AG04449 (cell line): ENCODE results near the gene SBF2.

ENCODE experiments used
- CTCF ChIA-PET: fragments of 350-600 bp; formaldehyde crosslinking; extraction: SDS; loops from one replicate; lab custom pipeline; 2021; ENCODE audit warnings: antibody characterized with exemption; lab: Yijun Ruan, JAX
- POLR2A ChIA-PET: fragments of 400-600, 350-600 bp; formaldehyde crosslinking; extraction: SDS; loops from one replicate; lab custom pipeline; 2020; ENCODE audit warnings: antibody characterized with exemption, inconsistent platforms; lab: Yijun Ruan, JAX
- DNase-seq: peaks from one replicate; pipeline ENCODE4 v3.0.0-alpha.2; 2010; ENCODE audit warnings: low read depth, low spot score
- H3K4me3 ChIP-seq: 2 replicates; pipeline ENCODE4 v1.5.1; 2011; ENCODE audit warnings: low read depth, mild to moderate bottlenecking, control low read depth, low read length
- CTCF ChIP-seq: IDR thresholded peaks from one replicate; pipeline ENCODE4 v1.5.1; 2011; ENCODE audit warnings: mild to moderate bottlenecking, moderate library complexity, low read length, control low read depth, inconsistent platforms; ENCODE audit not compliant: insufficient read depth; ENCODE audit errors: missing control alignments

The SBF2 gene

DNA sequence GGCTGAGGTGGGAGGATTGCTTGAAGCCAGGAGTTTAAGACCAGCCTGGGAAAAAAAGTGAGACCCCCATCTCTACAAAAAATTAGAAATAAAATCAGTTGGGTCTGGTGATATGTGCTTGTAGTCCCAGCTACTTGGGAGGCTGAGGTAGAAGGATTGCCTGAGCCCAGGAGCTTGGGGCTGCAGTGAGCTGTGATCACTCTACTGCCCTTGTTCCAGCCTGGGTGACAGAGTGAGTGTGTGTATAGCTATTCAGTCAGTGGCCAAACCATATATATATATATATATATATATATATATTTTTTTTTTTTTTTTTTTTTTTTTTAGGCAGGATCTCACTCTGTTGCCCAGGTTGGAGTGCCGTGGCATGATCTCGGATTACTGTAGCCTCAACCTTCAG, 35.3 kb upstream of the SBF2 start:
- no peak for TF ChIP-seq CTCF
- no peak for DNase-seq
- ChIA-PET CTCF (interaction anchor here (0.7 to 4.4 kb wide), 6 partner anchors 11 to 185 kb away, joined by 3 to 25 read pairs (median 4); no protein-coding TSS in a partner anchor), POLR2A (interaction anchor here (1.6 kb wide), 1 partner anchor 20 kb away, joined by 4 read pairs; no protein-coding TSS in a partner anchor)
- no peak overlapping the region for H3K4me3 ChIP-seq

GRCh38 chr11:10328314-10329098, 34.5 kb upstream of the SBF2 start:
- no peak for DNase-seq
- TF ChIP-seq CTCF, result no peak
- H3K4me3 ChIP-seq, result no peak overlapping the region
- ChIA-PET POLR2A (interaction anchor here (1.1 to 1.6 kb wide), 2 partner anchors 19 to 24 kb away, joined by 4 to 11 read pairs; partner anchors contain the start of gene ADM), CTCF (interaction anchor here (0.9 to 4.4 kb wide), 6 partner anchors 12 to 147 kb away, joined by 3 to 25 read pairs (median 4); no protein-coding TSS in a partner anchor)

DNA sequence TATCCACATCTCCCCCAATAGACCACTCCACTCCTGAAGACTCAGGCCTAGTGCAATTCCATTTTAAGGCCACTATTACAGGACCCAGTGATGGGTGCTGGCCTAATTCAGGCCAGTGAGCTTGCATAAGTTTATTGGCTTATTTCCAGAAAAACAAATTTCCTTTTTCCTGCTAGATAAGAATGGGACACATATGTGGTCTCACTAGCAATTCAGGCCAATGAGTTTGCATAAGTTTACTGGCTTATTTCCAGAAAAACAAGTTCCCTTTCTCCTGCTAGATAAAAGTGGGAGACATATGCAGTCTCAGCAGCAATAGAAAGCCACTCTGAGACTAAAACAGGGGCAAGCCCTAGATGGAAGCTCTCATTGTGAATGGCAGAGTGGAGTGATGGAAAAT, 33.2 kb upstream of the SBF2 start:
- no peak for DNase-seq
- no peak overlapping the region for H3K4me3 ChIP-seq
- CTCF ChIA-PET, result interaction anchor here (1.0 to 4.4 kb wide), 7 partner anchors 39 to 713 kb away, joined by 3 to 25 read pairs (median 8); no protein-coding TSS in a partner anchor
- POLR2A ChIA-PET, result no interaction called here
- no peak for TF ChIP-seq CTCF

DNA sequence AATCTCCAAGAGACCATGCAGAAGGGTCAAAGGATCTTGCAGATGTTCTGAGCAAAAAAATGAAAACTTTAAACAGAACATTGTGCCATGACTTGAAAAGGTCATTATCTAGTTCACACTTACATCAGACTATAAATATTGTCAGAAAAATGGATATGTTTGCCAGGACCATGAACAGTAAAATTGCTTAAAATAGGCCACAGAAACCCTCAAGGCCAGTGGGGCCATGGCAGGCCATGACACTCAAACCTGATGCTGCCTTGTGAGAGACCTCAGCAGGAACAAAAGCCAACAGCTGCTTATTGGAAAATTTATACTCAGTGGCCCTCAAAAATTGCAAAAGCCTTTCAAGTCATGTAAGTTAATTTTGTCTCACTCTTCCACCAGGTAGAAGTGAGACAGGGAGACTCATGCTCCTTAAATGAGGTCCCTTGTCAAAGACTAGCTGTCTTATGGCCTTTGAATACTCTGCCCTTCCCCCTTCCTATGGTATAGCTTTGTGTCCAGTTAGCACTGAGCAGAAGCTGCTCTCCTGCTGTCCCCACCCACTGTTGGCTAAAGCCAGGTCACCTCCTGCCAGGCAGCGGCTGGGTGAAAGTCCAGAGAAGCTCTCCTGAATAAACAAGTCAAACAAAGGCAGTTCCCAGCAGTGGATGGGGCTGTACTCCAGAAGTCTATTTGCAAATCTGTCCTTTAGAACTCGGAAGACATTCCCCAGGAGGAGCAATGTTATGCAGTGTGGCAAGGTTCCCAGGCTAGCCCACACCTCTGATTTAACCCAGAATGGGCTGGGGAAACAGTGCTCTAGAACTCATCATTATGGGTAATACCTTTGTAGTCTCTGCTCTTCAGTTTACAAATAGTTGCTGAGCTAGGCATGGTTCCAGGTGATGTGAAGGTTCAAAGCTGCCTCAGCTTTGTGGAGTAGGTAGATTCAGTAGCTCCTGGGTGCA, 32.3 kb upstream of the SBF2 start:
- DNase-seq, result no peak
- no peak for TF ChIP-seq CTCF
- ChIA-PET CTCF (interaction anchor here (0.6 to 4.4 kb wide), 12 partner anchors 11 to 618 kb away, joined by 3 to 29 read pairs (median 6); no protein-coding TSS in a partner anchor), POLR2A (interaction anchor here (0.5 to 3.2 kb wide), 3 partner anchors 17 to 1836 kb away, joined by 3 to 34 read pairs (median 4); partner anchors contain the start of gene ADM)
- H3K4me3 ChIP-seq, result no peak overlapping the region

- ChIA-PET POLR2A (interaction anchor here (0.5 to 3.2 kb wide), 5 partner anchors 17 to 1837 kb away, joined by 3 to 34 read pairs (median 4); partner anchors contain the start of gene ADM), CTCF (interaction anchor here (0.5 to 4.2 kb wide), 16 partner anchors 10 to 617 kb away, joined by 3 to 29 read pairs (median 4); partner anchors contain the start of gene ADM)
- DNase-seq, result no peak
- TF ChIP-seq CTCF, result no peak
- no peak overlapping the region for H3K4me3 ChIP-seq
These were observed 31.4 kb upstream of the SBF2 start for GRCh38 chr11:10325277-10326011.
